H1 (cell line): ENCODE data around the gene KDSR. TPM values are rescaled to one million over a fixed set of nuclear protein-coding genes. Genes with fewer than 3 reads are reported as not detected.

ENCODE experiments used
- CTCF ChIA-PET: fragments of 300-600 bp; sonication (Branson Sonifier 250); formaldehyde crosslinking; loops from one replicate; lab custom pipeline; 2021; ENCODE audit not compliant: partially characterized antibody; lab: Charles Lee
- POLR2A ChIA-PET: fragments of 300-600 bp; sonication (Branson Sonifier 250); formaldehyde crosslinking; loops from one replicate; lab custom pipeline; 2021; ENCODE audit warnings: inconsistent platforms; ENCODE audit not compliant: partially characterized antibody; lab: Charles Lee
- DNase-seq, 2 experiments: peaks; one replicate each; pipeline versions ENCODE4 v3.0.0 to v3.0.0-alpha.2; 2010 to 2022; ENCODE audit warnings: low spot score in 2 of 2, low read depth in 1 of 2, mixed read lengths in 1 of 2
- FAIRE-seq: peaks from 2 replicates; lab custom pipeline; 2011; peaks lifted over from hg19 to GRCh38; lab: Jason Lieb, UNC
- H2AFZ ChIP-seq: 2 replicates; pipeline ENCODE4 v1.8.1; 2012; ENCODE audit warnings: low read length, inconsistent platforms
- H2AK5ac ChIP-seq: 2 replicates; pipeline ENCODE4 v1.6.1; 2013; ENCODE audit warnings: low read depth, low read length
- H2BK120ac ChIP-seq: replicated peaks from 2 replicates; pipeline ENCODE3; 2013; ENCODE audit warnings: low read depth, low read length, inconsistent platforms
- H2BK12ac ChIP-seq: 2 replicates; pipeline ENCODE4 v1.6.1; 2013; ENCODE audit warnings: low read depth, low read length
- H2BK15ac ChIP-seq: 2 replicates; pipeline ENCODE4 v1.6.1; 2013; ENCODE audit warnings: low read length
- H2BK20ac ChIP-seq: 2 replicates; pipeline ENCODE4 v1.6.1; 2013; ENCODE audit warnings: low read length
- H2BK5ac ChIP-seq: 2 replicates; pipeline ENCODE4 v1.6.1; 2013; ENCODE audit warnings: low read depth, low read length
- H3K14ac ChIP-seq: 2 replicates; pipeline ENCODE4 v1.6.1; 2013; ENCODE audit warnings: inconsistent platforms; ENCODE audit not compliant: insufficient read length
- H3K18ac ChIP-seq: 2 replicates; pipeline ENCODE4 v1.6.1; 2013; ENCODE audit warnings: low read length; ENCODE audit errors: extremely low read depth
- H3K23ac ChIP-seq: 2 replicates; pipeline ENCODE4 v1.6.1; 2013; ENCODE audit warnings: inconsistent platforms; ENCODE audit not compliant: insufficient read length
- H3K23me2 ChIP-seq: 2 replicates; pipeline ENCODE4 v1.6.1; 2013; ENCODE audit warnings: low read depth, low read length
- H3K27ac ChIP-seq: 2 replicates; pipeline ENCODE4 v1.6.1; 2011; ENCODE audit warnings: low read depth, low read length, inconsistent platforms
- H3K27me3 ChIP-seq, 4 experiments: replicated peaks in 1 of 4; 1 replicate in 1 of 4; 2 replicates in 3 of 4; pipeline versions ENCODE4 v1.6.1 to v1.8.1; 2011 to 2013; ENCODE audit warnings: low read length in 3 of 4, mild to moderate bottlenecking in 3 of 4, inconsistent platforms in 2 of 4, mixed read lengths in 2 of 4, moderate library complexity in 1 of 4; ENCODE audit not compliant: control insufficient read depth in 3 of 4, insufficient read depth in 3 of 4; ENCODE audit errors: extremely low read depth in 1 of 4
- H3K36me3 ChIP-seq, 4 experiments: 2 replicates each; pipeline versions ENCODE4 v1.6.1 to v1.8.1; 2011 to 2013; ENCODE audit warnings: mild to moderate bottlenecking in 4 of 4, low read length in 3 of 4, moderate library complexity in 2 of 4, control low read depth in 1 of 4, inconsistent platforms in 1 of 4; ENCODE audit not compliant: insufficient read depth in 4 of 4, control insufficient read depth in 2 of 4
- H3K4ac ChIP-seq: replicated peaks from 2 replicates; pipeline ENCODE3; 2013; ENCODE audit warnings: low read length, low read depth, mixed read lengths, inconsistent platforms; ENCODE audit not compliant: insufficient read length
- H3K4me1 ChIP-seq, 4 experiments: replicated peaks in 1 of 4; 1 replicate in 1 of 4; 2 replicates in 3 of 4; pipeline versions ENCODE4 v1.6.1 to v1.8.1; 2011 to 2013; ENCODE audit warnings: low read length in 3 of 4, inconsistent platforms in 2 of 4, mixed read lengths in 1 of 4; ENCODE audit not compliant: insufficient read depth in 4 of 4, control insufficient read depth in 3 of 4
- H3K4me2 ChIP-seq, 2 experiments: 2 replicates each; pipeline versions ENCODE4 v1.6.1 to v1.8.1; 2011 to 2013; ENCODE audit warnings: low read depth in 2 of 2, low read length in 2 of 2, control low read depth in 1 of 2, inconsistent platforms in 1 of 2, mild to moderate bottlenecking in 1 of 2; ENCODE audit not compliant: insufficient read depth in 1 of 2
- H3K4me3 ChIP-seq, 4 experiments: fragments of 200-600, 300-600 bp in 1 of 4; sonication (generic), shearing (Covaris generic), sonication (Bioruptor Twin) in 1 of 4; 2 replicates each; pipeline versions ENCODE4 v1.5.1 to v1.8.1; 2011 to 2016; ENCODE audit warnings: low read length in 4 of 4, low read depth in 3 of 4, control low read depth in 2 of 4, inconsistent platforms in 2 of 4, mild to moderate bottlenecking in 2 of 4, mixed read lengths in 1 of 4, moderate library complexity in 1 of 4; ENCODE audit not compliant: insufficient read depth in 2 of 4; ENCODE audit errors: extremely low read depth in 1 of 4
- H3K56ac ChIP-seq: replicated peaks from 2 replicates; pipeline ENCODE3; 2013; ENCODE audit warnings: low read depth, mild to moderate bottlenecking, mixed read lengths, low read length, inconsistent platforms; ENCODE audit not compliant: insufficient read length
- H3K79me1 ChIP-seq: 2 replicates; pipeline ENCODE4 v1.6.1; 2013; ENCODE audit warnings: low read depth, low read length, control low read depth
- H3K79me2 ChIP-seq, 2 experiments: 2 replicates each; pipeline versions ENCODE4 v1.6.1 to v1.8.1; 2012 to 2013; ENCODE audit warnings: low read length in 2 of 2, mild to moderate bottlenecking in 2 of 2, inconsistent platforms in 1 of 2; ENCODE audit not compliant: insufficient read depth in 2 of 2, control insufficient read depth in 1 of 2
- H3K9ac ChIP-seq, 4 experiments: replicated peaks in 1 of 4; 1 replicate in 1 of 4; 2 replicates in 3 of 4; pipeline versions ENCODE4 v1.6.1 to v1.8.1; 2011 to 2013; ENCODE audit warnings: low read depth in 3 of 4, low read length in 3 of 4, control low read depth in 2 of 4, mild to moderate bottlenecking in 2 of 4, moderate library complexity in 2 of 4, inconsistent platforms in 1 of 4; ENCODE audit errors: extremely low read depth in 1 of 4
- H3K9me3 ChIP-seq, 2 experiments: 2 replicates each; pipeline versions ENCODE4 v1.6.1 to v1.8.1; 2012 to 2013; ENCODE audit warnings: mild to moderate bottlenecking in 2 of 2, moderate library complexity in 2 of 2, control low read depth in 1 of 2, inconsistent platforms in 1 of 2, low read depth in 1 of 2, low read length in 1 of 2, mixed read lengths in 1 of 2; ENCODE audit not compliant: insufficient read depth in 2 of 2
- H4K20me1 ChIP-seq, 2 experiments: replicated peaks in 1 of 2; 2 replicates each; pipeline versions ENCODE3 to v1.8.1; 2011 to 2013; ENCODE audit warnings: inconsistent platforms in 2 of 2, low read length in 2 of 2, mild to moderate bottlenecking in 1 of 2; ENCODE audit not compliant: insufficient read depth in 2 of 2, control insufficient read depth in 1 of 2
- H4K5ac ChIP-seq: 2 replicates; pipeline ENCODE4 v1.6.1; 2013; ENCODE audit warnings: low read length, low read depth, mixed read lengths, inconsistent platforms; ENCODE audit not compliant: insufficient read length
- H4K8ac ChIP-seq: 2 replicates; pipeline ENCODE4 v1.8.0; 2013; ENCODE audit warnings: mild to moderate bottlenecking, moderate library complexity, low read length, inconsistent platforms; ENCODE audit not compliant: insufficient read depth; ENCODE audit errors: extremely low read depth
- H4K91ac ChIP-seq: replicated peaks from 2 replicates; pipeline ENCODE3; 2013; ENCODE audit warnings: low read length, mixed read lengths, inconsistent platforms; ENCODE audit not compliant: insufficient read length
- CBX5 ChIP-seq: fragments of 300-800, 300-1000 bp; sonication (generic); IDR thresholded peaks from 2 replicates; pipeline ENCODE4 v1.7.1; 2016; ENCODE audit warnings: antibody characterized with exemption, low read length, low read depth
- CBX8 ChIP-seq: fragments of 300-800, 300-1000 bp; sonication (generic); IDR thresholded peaks from 2 replicates; pipeline ENCODE4 v1.7.1; 2016; ENCODE audit warnings: low read depth, low read length, borderline replicate concordance
- CHD1 ChIP-seq: IDR thresholded peaks from 2 replicates; pipeline ENCODE4 v1.6.1; 2012; ENCODE audit warnings: low read depth, low read length, improper control_type of control experiment
- JUN ChIP-seq: IDR thresholded peaks from 2 replicates; pipeline ENCODE4 v1.6.1; 2011; ENCODE audit warnings: low read depth, mild to moderate bottlenecking, improper control_type of control experiment, low read length
- WGBS, 2 experiments: shearing (Covaris generic) in 1 of 2; methylation state at CpG; one replicate each; pipeline versions ENCODE4 v1.1.6 to v1.1.7; 2013 to 2015; ENCODE audit warnings: low lambda C conversion rate in 2 of 2, mixed read lengths in 2 of 2, inconsistent platforms in 1 of 2, low coverage in 1 of 2, missing lambda C conversion rate in 1 of 2; ENCODE audit not compliant: insufficient replicate concordance in 2 of 2, insufficient coverage in 1 of 2, insufficient read length in 1 of 2; ENCODE audit errors: extremely low coverage in 1 of 2, missing lambda C conversion rate in 1 of 2; 5-methylcytosine and 5-hydroxymethylcytosine counted together
- polyA plus RNA-seq, 7 experiments: library from polyadenylated mRNA; depleted of rRNA in 3 of 7; stranded (reverse) in 5 of 7; unstranded in 2 of 7; fragments of >200 nt in 5 of 7; fragments of 200-250 nt in 2 of 7; gene quantifications; 1 replicate in 5 of 7; 2 replicates in 1 of 7; 4 replicates in 1 of 7; pipeline versions ENCODE4 v1.2.1 to v1.2.3, GENCODE V29; 2011 to 2013; ENCODE audit warnings: missing spikeins in 2 of 7, mixed read lengths in 2 of 7
- total RNA-seq: library from RNA; stranded (reverse); fragmentation: NEBNext Ultra II Directional; extraction: Animal tissue kit (Norgen Biotek cat#: 25700); gene quantifications from 2 replicates; pipeline ENCODE4 v1.2.1, GENCODE V29; 2021

KDSR gene
- total and polyA plus RNA-seq, 2 of the 8 experiments (the other 6 are each of a cell fraction or from before 2014, with no cell fraction given) = 12.4 to 50.5 TPM

DNA sequence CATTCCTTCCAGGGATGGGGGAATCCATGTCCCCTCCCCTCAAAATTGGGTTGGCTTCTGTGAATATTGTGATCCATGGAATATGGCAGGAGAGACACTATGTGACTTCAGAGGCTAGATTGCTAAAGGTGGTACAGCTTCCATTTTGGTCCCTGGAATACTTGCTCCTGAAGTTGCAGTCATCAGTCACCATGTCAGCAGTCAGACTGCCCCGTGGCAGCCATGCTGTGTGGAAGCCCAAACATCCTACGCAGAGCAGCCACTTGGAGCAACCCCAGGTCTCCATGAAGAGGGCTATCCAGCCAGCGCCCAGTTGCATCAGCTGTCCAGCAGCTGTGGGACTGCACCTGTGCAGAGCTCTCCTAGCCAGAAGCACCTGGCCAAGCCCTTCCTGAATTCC lies 15.8 kb upstream of the KDSR start:
- Histone ChIP-seq H2BK120ac (no peak overlapping the region), H3K56ac (no peak overlapping the region), H3K18ac (no peak overlapping the region), H3K4me1 (no peaks in the 10 kb centered on the region), H2BK20ac (no peak overlapping the region), H4K5ac (no peak overlapping the region), H2AFZ (no peak overlapping the region), H2BK12ac (no peak overlapping the region), H2BK5ac (no peak overlapping the region), H3K27me3 (no peaks in the 10 kb centered on the region), H3K14ac (no peak overlapping the region), H3K79me2 (no peaks in the 10 kb centered on the region), H3K9me3 (no peaks in the 10 kb centered on the region), H3K4me3 (no peak overlapping the region), H3K36me3 (no peaks in the 10 kb centered on the region), H3K23me2 (no peaks in the 10 kb centered on the region), H3K23ac (no peak overlapping the region), H3K4ac (no peak overlapping the region), H3K27ac (no peak overlapping the region), H2AK5ac (no peak overlapping the region), H3K9ac (no peak overlapping the region), H3K4me2 (no peak overlapping the region)
- ChIA-PET POLR2A (interaction anchor here (1.5 kb wide), 1 partner anchor 17 kb away, joined by 3 read pairs; no protein-coding TSS in a partner anchor), CTCF (interaction anchor here (0.6 to 1.8 kb wide), 4 partner anchors 13 to 364 kb away, joined by 3 to 6 read pairs (median 4); no protein-coding TSS in a partner anchor)
- 93% methylated on average over 3 of the region's 3 CpGs; no CpG with 5 or more reads in 1 of the 2 experiments for WGBS, 2 experiments
- FAIRE-seq = no peak
- TF ChIP-seq CBX5 = no peak
- no peak for TF ChIP-seq CBX8
- no peak for TF ChIP-seq CHD1
- no peak for TF ChIP-seq JUN
- TF ChIP-seq, all 59 proteins: peak for 0
- no peaks in the 10 kb centered on the region for H3K79me1 ChIP-seq
- no peak overlapping the region for H2BK15ac ChIP-seq
- no peak for DNase-seq
- no peak overlapping the region for H4K91ac ChIP-seq
- no peak overlapping the region for H4K8ac ChIP-seq
- H4K20me1 ChIP-seq = no peaks in the 10 kb centered on the region
